Measurements from ENCODE around the gene KLC4. TPM values are rescaled to one million over a fixed set of nuclear protein-coding genes. Genes with fewer than 3 reads are reported as not detected.

KLC4 gene
- total RNA-seq (2014; rRNA removed; shearing (Covaris generic)) = 11.6 and 21.7 TPM in 2 replicates

DNA sequence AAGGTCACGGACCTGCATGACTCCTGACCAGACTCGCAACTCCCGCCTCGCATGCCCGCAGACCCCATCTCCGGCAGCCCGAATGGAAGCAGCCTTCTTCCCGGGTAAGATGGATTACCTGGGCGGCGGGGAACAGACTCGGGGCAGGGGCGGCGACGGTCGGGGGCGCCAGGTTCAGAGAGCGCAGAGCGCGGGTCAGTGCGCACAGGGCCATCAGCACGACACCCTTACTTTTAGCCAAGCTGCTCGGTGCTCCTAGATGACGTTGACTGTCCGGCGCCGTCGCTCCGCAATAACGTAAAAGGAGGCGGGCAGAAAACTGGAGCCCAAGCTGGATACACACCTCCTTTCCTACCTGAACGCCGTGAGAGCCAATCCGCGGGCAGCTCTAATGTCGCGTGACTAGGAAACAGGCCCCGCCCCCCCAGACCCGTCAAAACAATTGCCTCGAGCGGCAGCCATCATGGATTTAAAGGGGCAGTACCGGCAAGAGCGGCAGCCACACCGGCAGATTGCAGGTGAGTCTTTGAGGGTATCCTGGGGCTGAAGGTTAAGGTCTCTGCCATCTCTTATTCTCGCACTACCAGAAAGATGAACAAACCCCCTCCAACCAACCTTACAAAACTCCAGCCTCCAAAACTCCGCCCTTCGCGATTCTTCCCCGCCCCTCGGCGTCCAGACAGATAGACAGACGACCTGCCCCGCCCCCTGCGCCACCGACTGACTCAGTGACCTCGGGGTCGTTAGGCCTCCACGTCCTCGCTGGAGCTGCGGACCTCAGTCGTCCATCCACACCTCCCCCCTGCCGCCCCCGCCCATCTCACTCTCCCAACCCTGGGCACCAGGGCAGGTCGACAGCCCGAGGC lies at the start of gene KLC4, which contains the start of gene MRPL2:
KLC4 (plus strand) TSS at position 464 of the 866 bp plus-strand sequence. CDS start 1,705 bp downstream, outside the sequence.
MRPL2 (minus strand) TSS at position 267 of the 866 bp plus-strand sequence; CDS start at position 214, 53 bp downstream.
- peak; percentile 99 for DNase-seq (ENCODE audit: low spot score)

DNA sequence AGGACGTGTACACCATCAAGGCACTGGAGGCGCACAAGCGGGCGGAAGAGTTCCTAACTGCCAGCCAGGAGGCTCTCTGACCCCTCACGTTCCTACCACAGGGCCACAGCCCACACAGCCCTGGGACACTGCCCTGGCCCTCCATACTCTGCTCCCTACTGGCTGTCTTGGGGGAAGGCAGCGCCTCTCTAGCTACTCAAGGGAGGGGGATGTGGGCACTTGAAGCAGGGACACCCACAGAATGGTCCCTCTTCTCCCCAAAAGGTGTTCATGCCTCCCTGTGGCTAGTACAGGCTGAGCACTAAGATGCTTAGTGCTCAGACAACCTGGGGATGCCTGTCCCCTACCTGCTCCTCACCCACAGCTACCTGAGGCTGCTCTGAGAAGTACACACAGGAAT lies 48.2 kb upstream of the KLC4 start:
- no peak for DNase-seq (ENCODE audit: low spot score)

DNA sequence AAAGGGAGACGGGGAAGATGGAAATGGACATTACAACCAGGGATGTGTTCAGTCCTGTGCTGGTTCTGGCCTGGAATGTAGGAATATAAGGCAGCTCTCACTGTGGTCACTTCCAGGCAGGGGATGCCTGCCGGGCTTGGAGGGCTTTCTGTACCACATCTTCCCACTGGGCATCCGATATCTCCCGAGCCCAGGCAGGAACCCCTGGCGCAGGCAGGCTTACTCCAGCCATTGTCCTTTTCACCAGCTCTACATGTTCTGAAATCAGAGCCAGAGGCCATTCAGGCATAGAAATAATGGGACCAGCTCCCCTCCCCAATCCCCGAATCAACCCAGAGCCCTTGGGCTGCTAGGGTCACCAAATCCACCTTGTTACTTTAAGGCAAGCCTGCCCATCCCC lies 47.1 kb upstream of the KLC4 start:
- no peak for DNase-seq (ENCODE audit: low spot score)

DNA sequence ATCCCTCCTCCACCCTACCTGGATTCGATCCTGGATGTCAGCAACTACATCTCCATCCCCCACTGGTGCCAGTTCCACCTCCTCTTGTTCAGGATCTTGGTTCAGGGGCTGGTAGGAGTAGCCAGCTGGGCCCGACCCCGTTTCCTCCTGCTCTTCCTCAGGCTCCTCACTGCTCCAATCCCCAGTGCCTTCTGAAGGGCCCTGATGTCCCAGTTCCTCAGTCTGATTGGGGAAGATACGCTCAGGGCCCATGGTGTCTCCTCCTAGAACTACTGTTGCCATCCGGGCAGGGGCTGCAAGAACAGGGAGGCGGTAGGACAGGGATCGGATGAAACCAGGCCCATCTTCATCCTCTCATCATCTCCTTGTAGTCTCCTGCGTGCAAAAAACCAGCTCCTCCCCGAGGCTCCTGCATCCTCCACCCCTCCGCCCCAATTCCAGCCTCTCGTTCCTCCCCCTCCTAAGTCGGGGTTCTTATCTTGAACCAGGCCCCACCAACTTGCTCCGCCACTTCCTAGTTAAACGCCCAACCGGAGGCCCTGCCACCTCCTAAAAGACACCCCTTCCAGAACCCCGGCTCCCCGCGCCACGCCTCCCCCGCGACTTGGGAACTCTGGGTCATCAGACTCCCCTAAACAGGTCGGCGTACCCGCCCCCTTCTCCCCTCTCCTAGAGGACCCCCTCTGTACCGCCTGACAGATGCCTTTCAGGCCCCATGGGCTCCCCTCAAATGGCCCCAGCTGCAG lies 46.2 kb upstream of the KLC4 start:
- DNase-seq (ENCODE audit: low spot score) = no peak

DNA sequence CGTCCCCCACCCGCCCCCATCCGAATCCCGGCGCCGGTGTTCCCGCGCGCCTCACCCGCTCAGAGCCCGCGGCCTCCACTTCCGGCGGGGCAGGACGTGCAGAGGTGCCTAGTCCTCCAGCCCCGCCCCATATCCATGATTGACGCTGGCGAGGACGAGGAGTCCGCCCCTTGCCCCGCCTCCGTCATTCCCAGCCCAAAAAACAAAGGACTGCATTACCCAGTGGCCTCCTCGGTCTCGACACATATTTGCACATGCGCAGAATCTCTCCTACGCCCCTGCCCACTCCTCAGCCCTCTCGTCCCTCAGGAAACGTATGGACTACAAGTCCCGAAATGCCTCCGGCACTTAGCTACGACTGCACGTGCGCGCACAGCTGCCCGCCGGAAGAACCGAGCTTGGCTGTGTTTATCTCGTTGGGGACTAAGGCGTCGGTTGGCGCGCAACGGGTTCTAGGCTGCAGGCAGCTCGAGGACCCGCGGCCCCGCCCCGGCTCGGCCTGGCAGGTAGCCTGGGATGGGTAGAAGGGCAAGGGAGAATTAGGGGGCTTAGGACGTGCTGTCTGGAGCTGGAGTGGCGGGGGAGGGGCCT lies 45.5 kb upstream of the KLC4 start, which contains the start of the genes KLHDC3 and MEA1:
KLHDC3 (plus strand) TSS at position 407 of the 591 bp plus-strand sequence. CDS start 2,944 bp downstream, outside the sequence.
MEA1 (minus strand) TSS at position 104 of the 591 bp plus-strand sequence. CDS start 133 bp downstream, outside the sequence.
- peak; percentile 100 for DNase-seq (ENCODE audit: low spot score)

DNA sequence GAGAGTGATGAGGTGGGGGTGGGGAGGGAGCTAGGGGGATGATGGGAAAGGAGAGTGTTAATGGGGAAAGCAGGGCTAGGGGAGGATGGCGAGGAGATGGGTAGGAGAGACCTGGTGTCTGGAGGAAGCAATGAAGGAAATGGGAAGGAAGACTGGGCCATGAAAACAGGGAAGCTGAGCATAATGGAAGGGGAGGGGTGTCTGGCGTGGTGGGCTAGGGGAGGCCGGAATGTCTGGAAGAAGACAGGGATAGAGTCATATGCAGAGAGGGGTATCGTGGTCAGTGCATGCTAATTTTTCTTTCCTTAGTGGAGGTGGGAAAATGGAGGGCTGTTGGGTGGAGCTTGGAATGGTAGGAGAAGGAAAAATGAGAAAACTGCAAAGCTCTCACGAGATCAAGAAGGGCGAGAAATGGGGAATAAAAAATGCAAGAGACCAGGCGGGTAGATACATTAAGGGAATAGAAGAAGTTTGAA lies 45.0 kb upstream of the KLC4 start:
- DNase-seq (ENCODE audit: low spot score) = no peak

DNA sequence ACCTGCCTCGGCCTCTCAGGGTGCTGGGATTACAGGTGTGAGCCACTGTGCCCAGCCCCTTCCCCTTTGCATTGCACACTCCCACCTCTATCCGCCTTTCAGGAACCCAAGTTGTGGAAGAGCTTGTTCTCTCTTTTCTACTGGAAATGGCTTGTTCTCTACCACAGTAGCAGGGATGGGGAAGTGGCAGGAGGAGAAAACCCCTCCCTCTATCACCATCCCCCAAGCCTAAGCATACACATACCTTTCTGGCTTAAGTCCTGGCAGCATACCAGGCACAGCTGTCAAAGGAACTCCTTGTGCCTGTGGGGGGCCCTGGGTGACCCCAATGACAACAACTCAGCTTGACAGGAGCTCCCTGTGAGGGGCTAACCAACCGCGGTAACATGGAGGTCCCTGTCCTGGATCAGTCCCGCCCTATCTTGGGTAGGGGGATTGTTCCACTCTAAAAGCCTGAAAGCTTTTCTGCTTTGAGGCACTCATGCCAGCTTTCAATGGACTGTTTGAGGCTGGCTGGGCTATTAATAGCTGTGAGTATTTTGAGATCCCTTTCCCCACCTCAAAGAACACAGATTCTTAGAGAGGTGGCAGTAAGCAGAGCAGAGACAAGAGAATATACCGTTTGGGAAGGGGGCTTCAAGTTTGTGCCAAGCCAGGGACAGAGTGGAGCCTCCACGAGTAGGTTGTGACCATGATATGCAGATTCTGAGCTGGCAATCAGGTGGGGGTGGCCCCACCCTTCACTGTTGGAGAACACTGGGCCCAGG lies 43.1 kb upstream of the KLC4 start:
- DNase-seq (ENCODE audit: low spot score) = no peak

DNA sequence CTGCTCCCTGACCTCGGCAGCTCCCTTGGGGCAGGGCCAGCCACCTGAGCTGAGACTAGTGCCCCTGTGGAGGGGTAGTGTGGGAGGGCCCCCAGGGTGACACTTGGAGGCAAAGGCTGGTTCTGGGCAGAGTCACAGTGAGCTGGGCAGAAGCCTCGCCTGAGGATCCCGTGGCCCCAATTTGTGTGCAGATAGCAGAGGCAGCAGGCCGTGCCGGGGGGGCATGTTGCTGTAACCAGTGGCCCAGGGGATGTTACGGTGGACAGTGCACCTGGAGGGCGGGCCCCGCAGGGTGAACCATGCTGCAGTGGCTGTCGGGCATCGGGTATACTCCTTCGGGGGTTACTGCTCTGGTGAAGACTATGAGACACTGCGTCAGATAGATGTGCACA lies 42.5 kb upstream of the KLC4 start:
- no peak for DNase-seq (ENCODE audit: low spot score)

DNA sequence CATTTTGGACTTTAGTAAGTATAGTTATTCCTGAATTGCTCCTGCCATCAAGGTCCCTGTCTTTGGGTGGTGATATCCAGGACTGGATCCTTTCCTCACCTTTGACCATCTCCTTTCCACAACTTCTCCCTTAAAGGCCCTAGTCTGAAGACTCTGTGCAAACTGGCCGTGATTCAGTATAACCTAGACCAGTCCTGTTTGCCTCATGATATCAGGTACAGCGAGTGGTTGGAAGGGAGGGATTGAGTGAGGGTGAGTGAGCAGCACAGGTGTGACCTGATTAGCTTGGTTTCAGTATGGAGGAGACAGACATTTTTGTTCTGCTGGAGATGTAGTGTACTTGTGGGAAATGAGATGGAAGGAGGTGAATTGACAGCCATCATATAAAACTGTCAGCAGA lies 40.3 kb upstream of the KLC4 start:
- no peak for DNase-seq (ENCODE audit: low spot score)

DNA sequence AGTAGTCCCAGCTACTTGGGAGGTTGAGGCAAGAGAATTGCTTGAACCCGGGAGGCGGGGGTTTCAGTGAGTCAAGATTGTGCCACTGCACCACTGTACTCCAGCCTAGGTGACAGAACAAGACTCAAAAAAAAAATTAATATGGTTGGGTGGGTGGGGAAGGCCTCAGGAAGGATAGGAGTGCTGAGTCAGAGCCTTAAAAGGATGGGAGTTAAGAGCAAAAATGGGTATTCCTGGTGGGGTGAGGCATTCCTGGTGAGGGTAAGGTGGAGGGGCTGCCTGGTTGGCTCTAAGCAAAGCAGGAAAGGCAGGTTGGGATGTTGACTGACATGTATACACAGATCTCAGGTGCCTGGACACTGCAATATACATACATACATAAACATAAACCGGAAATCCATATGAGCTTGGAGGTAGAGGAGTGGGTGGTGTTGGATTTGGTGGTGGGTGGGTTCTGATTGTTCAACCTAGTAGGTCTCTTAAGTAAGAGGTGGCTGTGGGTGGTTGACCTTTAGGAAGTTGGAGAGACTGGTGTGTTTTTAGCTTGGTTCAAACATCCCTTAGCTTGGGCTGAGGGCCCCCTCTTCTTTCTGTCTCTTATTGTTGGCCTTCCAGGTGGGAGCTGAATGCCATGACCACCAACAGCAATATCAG lies 39.3 kb upstream of the KLC4 start:
- DNase-seq (ENCODE audit: low spot score) = no peak

DNA sequence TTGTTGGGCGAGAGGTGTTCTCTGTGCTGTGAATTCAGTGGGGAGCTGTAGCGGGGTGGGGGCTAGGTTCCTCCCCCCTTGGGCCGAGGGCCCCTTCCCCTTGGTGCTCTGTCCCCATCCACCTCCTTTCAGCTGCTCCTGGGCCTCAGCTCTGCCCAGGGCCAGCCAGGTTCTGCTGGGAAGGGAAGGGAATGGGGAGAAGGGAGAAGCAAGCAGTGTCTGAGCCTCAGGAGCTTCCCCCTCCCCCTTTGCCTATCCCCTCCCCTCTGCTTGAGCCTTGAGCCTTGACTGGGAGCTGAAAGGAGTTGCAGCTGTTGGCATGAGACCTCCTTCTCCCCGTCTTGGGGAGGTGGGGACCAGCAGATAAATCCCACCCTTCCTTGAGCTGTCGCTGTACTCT lies 38.6 kb upstream of the KLC4 start:
- no peak for DNase-seq (ENCODE audit: low spot score)

DNA sequence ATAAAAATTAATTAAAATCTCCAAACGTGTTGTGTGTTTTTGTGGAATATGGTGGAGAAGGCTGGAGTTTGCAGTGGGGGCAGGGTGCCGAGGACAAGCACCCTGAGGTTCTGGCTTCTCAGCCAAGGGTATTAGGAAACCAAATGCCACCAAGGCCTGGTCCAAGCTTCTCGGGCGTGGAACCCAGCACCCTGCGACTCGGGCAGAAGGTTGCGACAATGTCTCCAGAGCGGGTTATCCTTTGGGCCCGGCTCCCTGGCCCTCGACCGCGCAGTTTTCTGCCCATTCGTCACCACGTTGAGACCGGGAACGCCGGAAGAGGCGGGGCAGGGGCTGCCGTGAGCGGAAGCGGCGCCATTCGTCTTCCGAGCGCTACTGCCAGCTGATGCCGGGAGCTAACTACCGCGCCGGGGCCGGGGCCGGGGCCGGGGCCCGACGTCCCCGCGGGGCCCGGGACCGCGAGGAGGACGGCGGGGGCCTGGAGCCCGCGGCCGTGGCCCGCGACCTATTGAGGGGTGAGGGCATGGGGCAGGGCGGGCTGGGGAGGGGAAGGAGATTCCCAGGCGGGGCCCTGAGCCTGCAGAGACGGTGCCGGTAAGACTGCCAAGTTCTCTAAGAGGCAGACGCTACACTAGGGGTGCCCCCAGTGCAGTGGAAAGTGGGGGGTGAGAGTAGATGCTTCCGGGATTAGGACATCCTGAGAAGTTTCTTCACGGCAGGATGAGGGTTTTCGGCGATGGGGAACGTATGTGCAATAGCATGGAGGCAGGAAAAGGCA lies 38.0 kb upstream of the KLC4 start, which contains the start of gene RRP36:
RRP36 (plus strand) TSS at position 354 of the 778 bp plus-strand sequence; CDS start at position 386, 32 bp downstream.
- DNase-seq (ENCODE audit: low spot score) = peak; percentile 72

DNA sequence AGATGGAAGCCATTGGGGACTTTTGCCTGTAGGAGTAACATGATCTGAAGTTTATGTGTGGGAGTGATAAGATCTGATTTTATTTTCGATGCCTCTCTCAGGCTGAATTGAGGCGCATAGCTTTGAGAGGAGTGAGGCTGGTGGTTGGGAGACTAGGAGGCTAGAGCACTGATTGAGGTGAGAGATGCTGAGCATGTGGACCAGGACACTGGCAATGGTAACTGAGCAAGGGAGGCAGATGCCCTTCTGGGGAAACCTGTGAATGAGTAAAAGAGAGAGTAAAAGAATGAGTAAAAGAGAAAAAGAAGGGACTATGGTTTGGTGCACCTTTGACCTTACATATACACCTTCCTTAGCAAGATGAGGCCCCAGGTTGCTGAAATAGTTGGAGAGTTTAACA lies 35.0 kb upstream of the KLC4 start:
- DNase-seq (ENCODE audit: low spot score) = no peak

DNA sequence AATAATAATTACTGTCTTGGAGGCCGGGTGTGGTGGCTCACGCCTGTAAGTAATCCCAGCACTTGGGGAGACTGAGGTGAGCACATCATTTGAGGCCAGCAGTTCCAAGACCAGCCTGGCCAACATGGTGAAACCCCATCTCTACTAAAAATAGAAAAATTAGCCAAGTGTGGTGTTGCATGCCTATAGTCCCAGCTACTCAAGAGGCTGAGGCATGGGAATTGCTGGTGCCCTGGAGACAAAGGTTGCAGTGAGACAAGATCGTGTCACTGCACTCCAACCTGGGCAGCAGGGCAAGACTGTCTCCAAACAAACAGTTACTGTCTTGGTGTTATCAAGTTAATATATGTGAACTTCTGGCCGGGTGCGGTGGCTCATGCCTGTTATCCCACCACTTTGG lies 33.1 kb upstream of the KLC4 start:
- no peak for DNase-seq (ENCODE audit: low spot score)

DNA sequence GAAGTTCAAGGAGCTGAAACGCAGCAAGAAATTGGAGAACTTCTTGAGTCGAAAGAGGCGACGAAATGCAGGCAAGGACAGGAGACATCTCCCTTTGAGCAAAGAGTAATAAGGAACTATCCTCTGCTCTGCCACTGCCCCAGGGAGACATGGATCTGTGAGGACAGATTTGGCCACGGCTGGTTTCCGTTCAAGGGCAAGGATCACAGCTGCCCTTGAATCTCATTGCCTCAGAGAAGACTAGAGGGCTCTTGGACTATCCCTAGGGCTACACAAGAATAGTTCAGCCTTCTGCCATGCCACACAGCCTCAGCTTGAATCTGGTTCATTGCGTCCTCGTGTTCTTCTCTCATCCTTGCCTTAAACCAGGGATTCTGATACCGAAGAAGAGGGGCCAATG lies 30.3 kb upstream of the KLC4 start:
- DNase-seq (ENCODE audit: low spot score) = no peak

DNA sequence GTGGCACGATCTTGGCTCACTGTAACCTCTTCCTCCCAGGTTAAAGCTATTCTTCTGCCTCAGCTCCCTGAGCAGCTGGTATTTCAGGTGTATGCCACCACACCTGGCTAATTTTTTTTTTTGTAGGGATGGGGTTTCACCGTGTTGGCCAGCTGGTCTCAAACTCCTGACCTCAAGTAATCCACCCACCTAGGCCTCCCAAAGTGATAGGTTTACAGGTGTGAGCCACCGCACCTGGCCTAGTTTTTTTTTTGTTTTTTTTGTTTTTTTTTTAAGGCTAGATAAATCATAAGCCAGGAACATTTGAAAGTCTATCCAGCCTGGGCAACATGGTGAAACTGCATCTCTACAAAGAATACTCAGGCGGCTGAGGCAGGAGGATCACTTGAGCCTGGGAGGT lies 27.1 kb upstream of the KLC4 start:
- DNase-seq (ENCODE audit: low spot score) = no peak

DNA sequence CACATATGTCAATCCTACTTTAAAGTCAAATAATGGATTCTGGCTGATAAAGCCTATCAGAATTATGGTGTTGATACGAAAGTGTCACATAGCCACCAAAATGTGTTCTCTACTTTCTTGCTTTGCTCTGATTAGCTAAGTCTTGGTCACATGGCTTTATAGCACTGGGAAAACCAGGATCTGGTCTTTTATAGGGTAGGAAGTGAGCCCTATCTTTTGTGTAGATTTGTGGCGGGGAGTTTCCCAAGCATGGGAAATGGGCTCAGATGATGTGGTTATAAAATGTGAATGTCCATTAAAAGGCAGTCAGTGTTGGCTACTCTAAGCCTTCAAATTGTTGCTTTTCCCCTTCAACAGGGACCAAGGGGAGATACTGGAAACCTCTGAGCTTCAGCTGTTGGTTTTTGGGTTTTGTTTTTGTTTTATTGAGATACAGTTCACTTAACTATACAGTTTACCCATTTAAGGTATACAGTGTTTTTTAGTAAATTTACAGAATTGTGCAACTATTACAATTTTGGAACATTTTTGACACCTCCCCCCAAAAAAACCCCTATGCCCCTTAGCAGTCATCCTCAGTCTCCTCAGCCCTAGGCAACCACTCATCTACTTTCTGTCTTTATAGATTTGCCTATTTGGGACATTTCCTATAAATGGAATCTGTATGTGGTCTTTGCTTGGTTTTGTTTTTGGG lies 25.8 kb upstream of the KLC4 start:
- DNase-seq (ENCODE audit: low spot score) = no peak

DNA sequence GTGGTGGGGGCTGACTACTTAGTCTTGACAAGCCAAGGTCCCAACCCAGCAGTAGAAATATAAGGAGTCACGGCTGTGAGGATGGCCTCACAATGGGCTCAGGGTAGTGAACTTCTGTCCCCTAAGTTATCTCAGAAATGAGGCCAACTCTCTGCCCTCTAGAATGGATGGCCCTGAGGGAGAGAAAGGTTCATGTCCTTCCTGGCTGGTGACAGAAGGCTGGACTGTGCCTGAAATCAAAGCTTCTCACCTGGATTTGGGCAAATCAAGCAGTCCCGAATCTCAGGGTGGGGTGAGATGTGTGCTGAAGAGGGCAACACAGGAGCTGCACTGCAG lies 25.3 kb upstream of the KLC4 start:
- DNase-seq (ENCODE audit: low spot score) = no peak

DNA sequence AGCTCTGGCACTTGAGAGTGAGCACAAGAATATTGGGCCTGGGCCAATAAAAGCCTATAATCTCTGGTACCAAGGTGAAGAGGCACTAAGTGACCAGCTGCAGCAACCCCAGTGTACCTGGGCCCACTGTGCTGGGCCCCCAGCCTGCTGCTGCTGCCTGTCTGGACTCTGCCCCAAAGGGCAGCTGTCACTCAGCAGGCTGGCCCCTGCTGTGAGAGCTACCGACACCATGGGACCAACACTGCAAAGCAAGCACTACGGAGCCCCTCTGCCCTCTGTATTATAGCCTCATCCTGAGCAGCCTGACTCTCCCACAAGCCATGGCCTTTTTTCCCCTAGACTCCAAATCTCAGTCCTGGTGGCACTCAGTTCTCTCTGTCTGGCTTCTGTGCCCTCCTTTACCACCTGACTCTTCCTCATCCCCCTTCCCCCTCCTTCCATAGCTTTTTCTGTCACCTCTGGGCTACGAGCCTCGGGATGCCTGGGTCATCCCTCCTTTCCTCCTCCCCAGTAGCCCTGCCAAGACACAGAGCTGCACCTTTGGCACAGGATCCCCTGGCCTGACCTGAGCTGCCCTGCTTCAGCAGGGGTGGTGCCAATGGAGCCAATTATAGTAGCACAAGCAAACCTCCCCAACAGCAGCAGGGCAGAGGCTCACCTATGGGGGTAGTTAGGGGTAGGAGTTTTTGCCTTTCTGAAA lies 23.8 kb upstream of the KLC4 start:
- no peak for DNase-seq (ENCODE audit: low spot score)

Measured in H4 (cell line).